Naive thymus-derived CD8-positive, alpha-beta T cell (primary cell): ENCODE data around the gene TMEM179. TPM values are rescaled to one million over a fixed set of nuclear protein-coding genes. Genes with fewer than 3 reads are reported as not detected.

ENCODE experiments used
- ATAC-seq, 2 donors: fragments of 150-1000 bp; cut with Tn5 transposase in 1 of 2; sonication (Bioruptor Pico), chemical (Tn5 transposase) in 1 of 2; 1 replicate in 1 of 2; 2 replicates in 1 of 2; pipeline ENCODE4 v1.10.0; 2021; ENCODE audit warnings: mild to moderate bottlenecking in 2 of 2, moderate library complexity in 2 of 2
- POLR2A ChIA-PET: fragments of 350-600 bp; sonication (Branson Sonifier 250); formaldehyde crosslinking; loops from one replicate; lab custom pipeline; 2021; ENCODE audit warnings: antibody characterized with exemption; lab: Charles Lee
- DNase-seq, 10 donors: peaks; one replicate each; pipeline versions ENCODE4 v3.0.0 to v3.0.0-alpha.2; 2020 to 2022
- H3K27ac Mint-ChIP-seq, 10 donors: one replicate each; pipeline ENCODE4 v1.8.0; 2020 to 2022; ENCODE audit warnings: mild to moderate bottlenecking in 10 of 10, mixed read lengths in 10 of 10, moderate library complexity in 4 of 10, inconsistent platforms in 1 of 10
- H3K27me3 Mint-ChIP-seq, 5 donors: one replicate each; pipeline ENCODE4 v1.8.0; 2021 to 2022; ENCODE audit warnings: mixed read lengths in 5 of 5
- H3K36me3 Mint-ChIP-seq, 3 donors: one replicate each; pipeline ENCODE4 v1.8.0; 2020 to 2022; ENCODE audit warnings: mixed read lengths in 3 of 3, mild to moderate bottlenecking in 2 of 3, inconsistent platforms in 1 of 3
- H3K4me1 Mint-ChIP-seq, 4 donors: one replicate each; pipeline ENCODE4 v1.8.0; 2021 to 2022; ENCODE audit warnings: mixed read lengths in 4 of 4
- H3K4me3 Mint-ChIP-seq, 10 donors: one replicate each; pipeline ENCODE4 v1.8.0; 2020 to 2022; ENCODE audit warnings: mild to moderate bottlenecking in 10 of 10, mixed read lengths in 10 of 10, moderate library complexity in 6 of 10, inconsistent platforms in 1 of 10
- H3K9me3 Mint-ChIP-seq, 9 donors: one replicate each; pipeline ENCODE4 v1.8.0; 2020 to 2022; ENCODE audit warnings: mixed read lengths in 9 of 9, mild to moderate bottlenecking in 3 of 9, inconsistent platforms in 1 of 9, moderate library complexity in 1 of 9
- polyA plus RNA-seq, 3 donors: library from polyadenylated mRNA; unstranded; fragments of 300-500 nt; fragmentation: Illumina TruSeq; gene quantifications; one replicate each; pipeline ENCODE4 v1.2.3, GENCODE V29; 2021
- total RNA-seq, 8 experiments: library from RNA in 2 of 8; stranded (reverse) in 2 of 8; gene quantifications; one replicate each; pipeline ENCODE4 v1.2.3 and lab custom pipeline; 2021 to 2026

TMEM179 gene
- total and polyA plus RNA-seq, 5 experiments from 2014 or later, result not detected

DNA sequence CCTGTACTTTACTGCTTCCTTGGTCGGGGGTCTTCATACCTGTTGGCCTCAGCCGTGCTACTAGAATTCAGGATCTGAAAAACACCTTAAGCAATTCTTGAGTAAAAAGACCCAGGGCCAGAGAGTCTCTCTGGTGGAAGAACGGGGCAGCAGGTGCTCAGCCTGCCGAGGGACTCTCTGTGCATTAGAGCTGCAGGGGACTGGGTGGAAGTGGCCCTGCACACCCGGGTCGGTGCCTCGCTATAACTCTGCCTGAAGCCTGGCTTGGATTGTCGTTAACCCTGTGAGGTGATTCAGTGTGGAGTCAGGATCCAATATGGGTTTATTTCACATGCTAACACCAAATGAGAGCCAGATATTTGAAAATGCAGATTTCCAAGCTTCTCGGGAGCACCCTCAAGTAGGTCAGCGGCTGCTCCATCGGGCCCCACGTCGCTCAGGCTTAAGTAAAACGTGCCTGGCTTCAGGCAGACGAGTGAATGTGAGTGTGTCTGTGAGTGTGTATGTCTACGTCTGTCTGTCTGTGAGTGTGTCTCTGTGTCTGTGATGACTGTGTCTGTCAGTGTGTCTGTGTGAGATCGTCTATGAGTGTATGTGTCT lies 60.1 kb downstream of the TMEM179 start:
- ATAC-seq (no peak), DNase-seq (peak in 1 of 10 donors; percentile 0)
- Mint-ChIP-seq H3K36me3 (peaks cover 0 to 2% (median 0%) of the 10 kb centered on the region in 3 donors), H3K4me1 (no peaks in the 10 kb centered on the region), H3K27ac (no peak overlapping the region), H3K9me3 (no peaks in the 10 kb centered on the region), H3K4me3 (no peak overlapping the region), H3K27me3 (peaks cover 7 to 67% (median 38%) of the 10 kb centered on the region in 5 donors)
- POLR2A ChIA-PET, result no interaction called here

DNA sequence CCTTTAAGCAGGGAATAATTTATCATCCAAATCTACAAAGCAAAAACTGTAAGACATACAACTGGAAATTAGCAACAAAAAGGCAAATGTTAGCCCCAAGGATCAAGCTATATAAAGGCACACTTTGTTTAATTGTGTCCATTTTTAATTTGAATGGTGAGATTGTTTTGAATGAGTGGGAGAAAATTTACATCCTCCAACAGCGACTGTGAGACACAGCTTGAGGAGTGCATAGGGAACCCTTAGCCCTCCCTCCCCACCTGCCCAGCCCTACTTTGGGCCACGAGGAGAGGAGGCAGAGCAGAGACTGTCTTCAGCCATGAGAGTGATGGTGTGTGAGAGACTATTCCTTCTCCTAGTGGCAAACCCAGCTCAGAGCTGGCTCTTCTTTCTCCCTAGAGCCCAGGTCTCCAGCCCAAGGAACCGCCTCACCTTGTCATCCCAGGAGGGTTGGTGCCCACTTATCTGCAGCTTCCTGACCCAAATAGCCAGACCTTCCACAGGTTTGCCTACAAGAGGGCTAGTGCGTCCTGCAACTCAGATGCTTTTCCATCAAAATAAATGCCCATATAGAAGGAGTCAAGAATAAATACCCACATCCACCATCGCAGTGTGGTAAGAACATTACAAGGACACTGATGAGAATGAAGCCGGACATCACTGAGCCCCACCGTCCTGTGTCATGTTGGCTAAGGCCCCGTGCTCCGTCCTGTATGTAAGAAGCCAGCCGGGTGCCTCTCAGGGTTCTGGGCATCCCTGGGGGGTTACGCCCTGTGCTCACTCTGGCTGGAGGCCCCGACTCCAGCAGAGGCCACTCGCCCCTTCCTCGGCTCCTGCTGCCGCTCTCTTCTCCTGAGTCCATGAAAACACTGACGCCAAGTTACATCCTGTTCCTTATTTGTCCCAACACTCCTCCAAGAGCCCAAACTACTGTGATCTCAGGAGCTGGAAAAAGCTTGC lies 61.4 kb downstream of the TMEM179 start:
- ATAC-seq, result no peak
- peaks cover 0 to 2% (median 0%) of the 10 kb centered on the region in 4 donors for H3K4me1 Mint-ChIP-seq
- H3K27ac Mint-ChIP-seq, result no peak overlapping the region
- POLR2A ChIA-PET, result no interaction called here
- DNase-seq, result peak in 1 of 10 donors; percentile 1
- H3K9me3 Mint-ChIP-seq, result no peaks in the 10 kb centered on the region
- peaks cover 7 to 66% (median 34%) of the 10 kb centered on the region in 5 donors for H3K27me3 Mint-ChIP-seq
- H3K36me3 Mint-ChIP-seq, result peaks cover 0 to 2% (median 0%) of the 10 kb centered on the region in 3 donors
- no peak overlapping the region for H3K4me3 Mint-ChIP-seq

DNA sequence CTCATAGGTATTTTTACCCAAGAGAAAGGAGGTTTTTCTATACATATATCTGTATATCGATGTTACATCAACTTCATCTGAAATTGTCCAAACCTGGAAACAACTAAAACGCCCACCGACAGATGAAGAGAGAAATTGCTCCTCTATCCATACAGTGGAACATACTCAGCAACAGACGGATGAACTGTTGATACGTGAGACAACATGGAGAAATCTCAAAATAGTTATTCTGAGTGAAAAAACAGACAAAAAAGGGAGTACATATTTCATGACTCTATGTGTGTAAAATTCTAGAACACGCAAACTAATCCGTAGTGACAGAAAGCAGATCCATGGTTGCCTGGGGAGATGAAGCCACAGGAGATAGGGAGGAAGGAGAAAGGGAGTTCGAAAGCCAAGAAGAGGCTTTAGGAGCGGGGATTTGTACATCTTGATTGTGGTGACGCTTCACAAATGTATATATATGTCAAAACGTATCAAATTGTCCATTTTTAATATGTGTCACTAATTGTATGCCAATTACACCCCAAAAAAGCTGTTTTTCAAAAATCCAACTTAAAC lies 62.6 kb downstream of the TMEM179 start:
- no peak overlapping the region for H3K27ac Mint-ChIP-seq
- H3K4me1 Mint-ChIP-seq, result peaks cover 0 to 4% (median 1%) of the 10 kb centered on the region in 4 donors
- no peak overlapping the region for H3K4me3 Mint-ChIP-seq
- peaks cover 0 to 2% (median 0%) of the 10 kb centered on the region in 3 donors for H3K36me3 Mint-ChIP-seq
- ATAC-seq, result no peak
- peaks cover 7 to 56% (median 30%) of the 10 kb centered on the region in 5 donors for H3K27me3 Mint-ChIP-seq
- no peak for DNase-seq
- POLR2A ChIA-PET, result no interaction called here
- H3K9me3 Mint-ChIP-seq, result no peaks in the 10 kb centered on the region

Other genes starting within 250 kb of the TMEM179 start
- gene C14orf180, start 25.0 kb downstream of the TMEM179 start, total RNA-seq, result not detected
- gene C14orf180, start 25.0 kb downstream of the TMEM179 start, polyA plus RNA-seq, result not detected
- 100 to 1,000 TPM; 114 to 121 TPM for gene INF2, start 84.8 kb upstream of the TMEM179 start, total RNA-seq
- 1 to 10 TPM; 1.8 to 7.6 (median 5.1) TPM for gene INF2, start 84.8 kb upstream of the TMEM179 start, polyA plus RNA-seq
- 1 to 10 TPM; 5.1 to 5.5 TPM for gene ADSS1, start 119.5 kb upstream of the TMEM179 start, total RNA-seq
- gene ADSS1, start 119.5 kb upstream of the TMEM179 start, polyA plus RNA-seq, result 1 to 10 TPM in 2 of 3 donors, under 1 TPM in 1; 0.61 to 3.1 (median 1.4) TPM
- 10 to 100 TPM; 75.4 to 82.5 TPM for gene SIVA1, start 148.4 kb upstream of the TMEM179 start, total RNA-seq
- 100 to 1,000 TPM; 248 to 297 (median 283) TPM for gene SIVA1, start 148.4 kb upstream of the TMEM179 start, polyA plus RNA-seq
- 10 to 100 TPM; 88.9 to 95.7 TPM for gene AKT1, start 191.0 kb upstream of the TMEM179 start, total RNA-seq
- gene AKT1, start 191.0 kb upstream of the TMEM179 start, polyA plus RNA-seq, result 10 to 100 TPM in 2 of 3 donors, 1 to 10 TPM in 1; 8.9 to 33.4 (median 23.1) TPM
- gene ZBTB42, start 196.3 kb upstream of the TMEM179 start, total RNA-seq, result 1 to 10 TPM; 8.6 to 9.6 TPM
- 1 to 10 TPM; 1.0 to 1.8 (median 1.6) TPM for gene ZBTB42, start 196.3 kb upstream of the TMEM179 start, polyA plus RNA-seq